Fibroblast of villous mesenchyme (primary cell): ENCODE measurements around the gene ZNF512B. TPM values are rescaled to one million over a fixed set of nuclear protein-coding genes. Genes with fewer than 3 reads are reported as not detected.
"Not testable (repeated sequence)": the region's sequence is repeated elsewhere in the genome, so short reads cannot be mapped to it uniquely, and the experiment has no call there.

Experiments
- DNase-seq: peaks from one replicate; pipeline ENCODE4 v3.0.0-alpha.2; 2010; ENCODE audit warnings: low read depth
- H3K4me3 ChIP-seq: 2 replicates; pipeline ENCODE4 v1.5.1; 2011; ENCODE audit warnings: low read depth, mild to moderate bottlenecking, low read length
- total RNA-seq: library from RNA; depleted of rRNA; stranded (reverse); fragments of >200 nt; gene quantifications from 2 replicates; pipeline ENCODE4 v1.2.3, GENCODE V29; 2012
- TF ChIP-seq, protein P1 (sequence below): IDR thresholded peaks from 2 replicates; pipeline ENCODE4 v1.5.1; 2012; ENCODE audit warnings: low read depth, mild to moderate bottlenecking, low read length; ENCODE audit not compliant: insufficient read depth

Gene ZNF512B
- total RNA-seq, 1 donor: 13.8 TPM

DNA sequence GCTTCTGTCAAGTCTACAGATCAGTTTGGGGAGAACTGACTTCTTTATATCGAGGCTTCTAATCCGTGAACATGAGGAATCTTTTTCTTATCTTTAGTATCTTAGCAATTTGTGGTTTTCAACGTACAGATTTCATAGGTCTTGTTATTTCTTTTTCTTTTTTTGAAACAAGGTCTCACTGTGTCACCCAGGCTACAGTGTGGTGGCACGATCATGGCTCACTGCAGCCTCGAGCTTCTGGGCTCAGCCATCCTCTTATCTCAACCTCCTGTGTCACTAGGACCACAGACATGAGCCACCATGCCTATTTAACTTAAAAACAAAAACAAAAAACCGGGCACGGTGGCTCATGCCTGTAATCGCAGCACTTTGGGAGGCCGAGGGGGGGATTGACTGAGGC, 45.5 kb downstream of the ZNF512B start:
- no peak for DNase-seq
- H3K4me3 ChIP-seq: no peak overlapping the region
- TF ChIP-seq, protein P1, sequence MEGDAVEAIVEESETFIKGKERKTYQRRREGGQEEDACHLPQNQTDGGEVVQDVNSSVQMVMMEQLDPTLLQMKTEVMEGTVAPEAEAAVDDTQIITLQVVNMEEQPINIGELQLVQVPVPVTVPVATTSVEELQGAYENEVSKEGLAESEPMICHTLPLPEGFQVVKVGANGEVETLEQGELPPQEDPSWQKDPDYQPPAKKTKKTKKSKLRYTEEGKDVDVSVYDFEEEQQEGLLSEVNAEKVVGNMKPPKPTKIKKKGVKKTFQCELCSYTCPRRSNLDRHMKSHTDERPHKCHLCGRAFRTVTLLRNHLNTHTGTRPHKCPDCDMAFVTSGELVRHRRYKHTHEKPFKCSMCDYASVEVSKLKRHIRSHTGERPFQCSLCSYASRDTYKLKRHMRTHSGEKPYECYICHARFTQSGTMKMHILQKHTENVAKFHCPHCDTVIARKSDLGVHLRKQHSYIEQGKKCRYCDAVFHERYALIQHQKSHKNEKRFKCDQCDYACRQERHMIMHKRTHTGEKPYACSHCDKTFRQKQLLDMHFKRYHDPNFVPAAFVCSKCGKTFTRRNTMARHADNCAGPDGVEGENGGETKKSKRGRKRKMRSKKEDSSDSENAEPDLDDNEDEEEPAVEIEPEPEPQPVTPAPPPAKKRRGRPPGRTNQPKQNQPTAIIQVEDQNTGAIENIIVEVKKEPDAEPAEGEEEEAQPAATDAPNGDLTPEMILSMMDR: no peak

DNA sequence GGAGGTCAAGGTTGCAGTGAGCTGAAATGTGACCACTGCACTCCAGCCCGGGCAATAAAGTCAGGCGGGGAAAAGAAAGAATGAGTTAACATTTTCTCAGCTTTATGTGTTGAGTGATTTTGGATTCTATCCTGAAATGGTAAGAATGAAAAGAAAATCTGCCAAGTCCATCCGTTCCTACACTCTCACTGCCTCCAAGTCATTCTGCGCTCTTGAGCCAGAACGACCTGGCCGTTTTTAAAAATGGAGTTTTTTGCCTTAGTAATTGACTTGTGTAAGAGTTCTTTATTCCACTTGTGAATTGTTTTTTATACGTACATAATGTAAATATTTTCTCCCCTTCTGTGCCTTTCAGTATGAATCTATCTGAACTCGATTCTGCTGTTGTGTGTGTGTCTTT, 46.1 kb downstream of the ZNF512B start:
- TF ChIP-seq, protein P1: no peak
- no peak overlapping the region for H3K4me3 ChIP-seq
- DNase-seq: no peak

DNA sequence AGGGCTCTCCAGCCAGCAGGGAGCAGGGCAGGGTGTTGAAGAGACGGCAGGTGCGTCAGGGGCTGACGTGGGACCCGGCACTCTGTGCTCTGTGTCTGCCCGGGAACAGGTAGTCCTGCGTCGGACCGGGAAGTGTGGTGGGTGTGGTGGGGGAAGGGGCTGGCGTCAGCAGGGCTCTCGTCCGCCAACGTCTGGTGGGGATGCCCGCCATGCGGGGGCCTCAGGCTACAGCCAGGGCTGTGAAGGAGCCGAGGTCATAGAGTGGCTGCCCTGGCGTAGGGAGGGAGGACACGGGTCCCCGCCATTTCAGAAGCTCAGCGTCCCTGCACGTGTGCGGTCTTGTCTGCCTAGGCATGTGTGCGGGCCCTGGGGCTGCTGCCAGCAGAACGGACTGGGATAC, 49.5 kb downstream of the ZNF512B start:
- no peak for DNase-seq
- TF ChIP-seq, protein P1: no peak
- H3K4me3 ChIP-seq: no peak overlapping the region

DNA sequence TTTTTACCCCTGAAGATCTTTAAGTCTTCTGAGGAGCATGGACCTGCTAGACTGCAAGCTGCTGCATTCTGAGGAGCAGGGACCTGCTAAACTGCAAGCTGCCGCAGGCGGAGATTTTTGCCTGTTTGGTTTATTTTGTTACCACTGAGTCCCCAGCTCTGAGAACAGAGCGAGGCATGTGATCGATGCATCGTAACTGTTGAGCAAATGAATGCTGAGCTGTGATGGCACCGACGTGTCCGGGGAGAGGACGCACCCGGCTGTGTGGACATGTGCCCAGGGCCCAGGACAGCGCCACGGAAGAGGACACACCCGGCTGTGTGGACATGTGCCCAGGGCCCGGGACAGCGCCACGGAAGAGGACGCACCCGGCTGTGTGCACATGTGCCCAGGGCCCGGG, 50.6 kb downstream of the ZNF512B start:
- TF ChIP-seq, protein P1: no peak
- H3K4me3 ChIP-seq: no peak overlapping the region
- DNase-seq: no peak

DNA sequence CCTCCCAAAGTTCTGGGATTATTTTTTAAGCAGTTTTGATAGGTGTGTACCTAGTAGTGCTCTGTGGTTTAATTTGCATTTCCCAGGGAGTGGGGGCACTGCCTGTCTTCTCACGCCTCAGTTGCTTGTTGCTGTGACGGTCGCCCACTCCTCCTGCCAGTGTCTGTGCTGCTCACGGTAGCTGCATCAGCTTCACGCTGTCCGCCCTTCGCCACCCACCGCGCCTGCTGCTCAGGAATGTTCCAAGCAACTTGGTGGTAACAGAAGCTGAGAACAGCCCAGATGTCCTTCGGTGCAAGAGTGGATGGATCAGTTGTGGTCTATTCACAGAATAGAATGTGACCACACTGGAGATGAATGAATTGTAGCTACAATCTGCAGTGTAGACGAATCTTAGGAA, 51.9 kb downstream of the ZNF512B start:
- DNase-seq: no peak
- TF ChIP-seq, protein P1: no peak
- H3K4me3 ChIP-seq: no peak overlapping the region

DNA sequence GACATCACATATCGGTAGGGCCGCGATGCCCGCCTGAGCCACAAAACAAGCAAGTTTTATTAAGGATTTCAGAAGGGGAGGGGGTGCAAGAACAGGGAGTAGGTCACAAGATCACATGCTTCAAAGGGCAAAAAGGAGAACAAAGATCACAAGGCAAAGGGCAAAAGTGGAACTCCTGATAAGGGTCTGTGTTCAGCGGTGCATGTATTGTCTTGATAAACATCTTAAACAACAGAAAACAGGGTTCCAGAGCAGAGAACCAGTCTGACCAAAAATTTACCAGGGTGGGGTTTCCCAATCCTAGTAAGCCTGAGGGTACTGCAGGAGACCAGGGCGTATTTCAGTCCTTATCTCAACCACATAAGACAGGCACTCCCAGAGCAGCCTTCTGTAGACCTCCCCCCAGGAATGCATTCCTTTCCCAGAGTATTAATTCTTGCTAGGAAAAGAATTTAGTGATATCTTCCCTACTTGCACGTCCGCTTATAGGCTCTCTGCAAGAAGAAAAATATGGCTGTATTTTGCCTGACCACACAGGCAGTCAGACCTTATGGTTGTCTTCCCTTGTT, 53.3 kb downstream of the ZNF512B start:
- DNase-seq: peak; percentile 48
- not testable (repeated sequence) for H3K4me3 ChIP-seq

DNA sequence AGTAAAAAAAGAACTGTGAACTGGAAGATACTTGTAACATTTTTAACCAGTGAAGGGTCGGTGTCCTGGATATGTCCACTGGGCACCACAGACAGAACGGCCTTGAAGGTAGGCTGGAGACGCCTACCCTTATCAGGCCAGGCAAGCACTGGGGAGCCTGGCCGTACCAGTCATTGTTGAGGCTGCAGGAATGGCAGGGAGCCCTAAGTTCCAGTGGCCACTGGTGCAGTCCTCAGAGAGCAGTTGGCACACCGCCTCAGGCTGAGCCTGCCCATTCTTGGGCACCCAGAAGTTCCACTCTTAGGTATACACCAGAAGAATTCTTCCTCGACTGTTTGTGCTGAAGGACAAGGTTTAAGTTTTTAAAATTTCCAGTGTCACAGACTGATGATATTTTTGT, 54.3 kb downstream of the ZNF512B start:
- no peak for DNase-seq
- TF ChIP-seq, protein P1: no peak
- no peak overlapping the region for H3K4me3 ChIP-seq
